T-helper 2 cell treated with Interferon-gamma antibody and Interleukin-4, amounts not matched to agents 100 ng/mL and 5 ng/mL, for 36 hours (primary cell): ENCODE measurements around the gene MIOS. TPM values are rescaled to one million over a fixed set of nuclear protein-coding genes. Genes with fewer than 3 reads are reported as not detected.
"Not testable (repeated sequence)": the region's sequence is repeated elsewhere in the genome, so short reads cannot be mapped to it uniquely, and the experiment has no call there.

Source experiments
- intact Hi-C: fragments of 100-400 bp; cut with micrococcal nuclease; formaldehyde crosslinking; loops from one replicate; pipeline ENCODE4 v1.15.1; 2023
- total RNA-seq: library from RNA; stranded (reverse); gene quantifications from 2 replicates; pipeline ENCODE4 v1.2.3, GENCODE V29; 2022

Gene MIOS
- total RNA-seq, 1 donor from 2014 or later = 17.5 TPM

DNA sequence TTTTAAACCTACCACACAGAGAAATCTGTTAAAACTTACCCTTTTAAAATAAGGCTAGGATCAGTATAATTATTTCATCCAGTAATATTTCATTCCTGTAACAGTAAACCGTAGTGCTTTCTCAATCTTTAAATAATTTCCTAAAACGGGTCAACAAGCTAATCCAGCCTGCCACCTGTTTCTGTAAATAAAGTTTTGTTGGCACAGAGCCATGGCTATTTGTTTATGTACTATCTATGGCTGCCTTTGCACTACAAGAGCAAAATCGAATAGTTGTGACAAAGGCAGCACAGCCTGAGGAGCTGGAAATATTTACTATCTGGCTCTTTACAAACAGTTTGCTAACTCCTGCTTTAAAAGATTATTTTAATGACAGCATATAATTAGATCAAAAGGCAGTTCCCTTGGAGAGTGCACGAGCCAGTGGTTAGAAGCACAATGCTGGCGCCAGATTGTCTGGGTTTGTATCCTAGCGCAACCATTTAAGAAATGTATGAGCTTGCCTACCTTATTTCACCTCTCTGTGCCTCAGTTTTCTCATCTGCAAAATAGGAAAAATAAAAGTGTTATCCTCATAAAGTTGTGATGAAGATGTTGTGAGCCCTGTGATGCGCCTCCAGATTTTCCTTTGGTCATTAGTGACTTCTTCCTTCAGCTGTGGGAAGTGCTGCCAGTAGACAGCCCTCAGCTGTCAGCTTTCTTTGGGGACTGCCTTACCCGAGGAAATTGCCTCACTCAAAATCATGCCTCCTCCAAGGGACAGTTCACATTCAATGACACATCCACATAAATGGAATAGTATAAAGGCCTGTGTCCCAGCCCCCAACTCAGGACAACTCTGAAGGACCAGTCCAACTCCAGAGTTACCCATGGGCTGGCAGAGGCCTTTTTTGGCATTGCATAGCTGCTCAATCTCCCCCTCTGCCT, 11.8 kb upstream of the MIOS start:
- intact Hi-C loops = no loop called here

DNA sequence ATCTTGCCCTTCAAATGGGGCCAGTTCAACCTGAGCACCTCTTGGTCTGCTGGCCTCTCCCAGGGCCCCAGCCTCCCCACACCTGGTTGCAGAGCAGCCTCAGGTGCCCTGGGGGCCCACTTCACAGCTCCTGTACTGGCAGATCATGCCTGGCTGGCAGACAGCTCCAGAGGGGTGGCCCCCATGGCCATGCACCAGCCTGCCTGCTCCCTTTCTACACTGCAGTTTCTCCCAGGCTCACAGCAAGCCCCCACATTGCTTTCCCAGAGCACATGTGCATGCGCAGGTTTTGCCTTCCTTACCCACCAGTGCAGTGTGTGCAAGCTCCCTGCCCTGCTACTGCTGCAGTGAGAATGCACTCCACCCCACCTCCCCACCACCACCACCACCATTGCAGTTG, 9.8 kb upstream of the MIOS start:
- intact Hi-C loops = loop anchor here (1.0 kb wide), 1 partner anchor 9 kb away; the partner anchor contains the start of gene MIOS

DNA sequence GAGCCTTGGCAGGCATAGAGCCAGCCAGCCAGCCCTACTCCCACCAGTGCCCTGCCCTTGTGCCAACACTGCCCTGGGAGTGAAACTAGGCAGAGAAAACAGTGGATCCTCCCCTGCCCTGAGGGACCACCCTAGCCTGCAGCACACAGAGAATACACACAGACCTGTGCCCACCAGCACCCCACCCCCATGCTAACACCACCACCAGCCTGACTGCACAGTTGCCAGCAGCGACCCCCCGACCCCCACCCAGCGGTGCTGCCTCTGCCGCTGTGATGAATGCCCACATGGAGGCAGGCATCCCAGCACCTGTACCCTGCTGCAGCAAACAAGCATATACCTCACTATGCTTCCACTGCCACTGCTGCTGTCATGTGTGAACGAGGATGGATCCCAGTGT, 9.4 kb upstream of the MIOS start:
- intact Hi-C loops = no loop called here

DNA sequence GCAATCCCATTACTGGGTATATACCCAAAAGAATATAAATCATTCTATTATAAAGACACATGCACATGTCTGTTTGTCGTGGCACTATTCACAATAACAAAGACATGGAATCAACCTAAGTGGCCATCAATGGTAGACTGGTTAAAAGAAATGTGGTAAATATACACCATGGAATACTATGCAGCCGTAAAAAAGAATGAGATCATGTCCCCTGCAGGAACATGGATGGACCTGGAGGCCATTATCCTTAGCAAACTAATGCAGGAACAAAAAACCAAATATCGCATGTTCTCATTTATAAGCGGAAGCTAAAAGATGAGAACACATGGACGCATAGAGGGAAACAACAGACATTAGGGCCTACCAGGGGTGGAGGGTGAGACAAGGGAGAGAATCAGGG, 5.1 kb upstream of the MIOS start:
- intact Hi-C loops = not testable (repeated sequence)

DNA sequence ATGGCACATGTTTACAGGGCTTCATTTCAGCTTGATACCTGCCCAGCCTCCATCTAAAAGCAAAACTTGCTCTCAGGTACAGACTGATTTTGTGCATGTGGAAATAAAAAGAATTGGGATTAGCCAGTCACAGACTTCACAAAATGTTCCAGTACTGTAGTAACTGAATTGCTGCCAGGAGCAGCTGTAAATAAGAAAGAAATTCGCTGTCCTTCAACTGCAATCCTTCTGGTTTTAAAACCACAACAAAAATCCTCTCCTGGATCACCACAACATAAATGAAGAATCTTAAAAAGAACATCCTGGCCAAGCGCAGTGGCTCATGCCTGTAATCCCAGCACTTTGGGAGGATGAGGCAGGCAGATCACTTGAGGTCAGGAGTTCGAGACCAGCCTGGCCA, 3.9 kb upstream of the MIOS start:
- intact Hi-C loops = no loop called here

DNA sequence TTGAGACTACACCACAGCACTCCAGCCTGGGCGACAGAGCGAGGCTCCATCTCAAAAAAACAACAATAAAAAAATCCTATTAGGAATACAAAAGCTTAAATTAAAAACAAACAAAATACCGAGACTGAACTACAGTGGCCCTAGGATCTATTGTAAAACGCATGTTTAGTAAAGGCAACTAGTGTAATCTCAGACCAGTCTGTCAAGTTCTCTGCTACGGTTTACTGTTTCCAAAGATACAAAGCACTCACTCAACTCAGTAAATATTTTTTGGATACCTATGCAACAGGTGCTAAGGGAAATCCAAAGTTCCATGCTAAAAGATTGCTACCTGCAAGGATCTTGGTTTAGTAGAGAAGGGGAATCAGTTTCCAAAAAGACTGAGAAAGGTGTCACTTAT, 3.4 kb upstream of the MIOS start:
- intact Hi-C loops = no loop called here

DNA sequence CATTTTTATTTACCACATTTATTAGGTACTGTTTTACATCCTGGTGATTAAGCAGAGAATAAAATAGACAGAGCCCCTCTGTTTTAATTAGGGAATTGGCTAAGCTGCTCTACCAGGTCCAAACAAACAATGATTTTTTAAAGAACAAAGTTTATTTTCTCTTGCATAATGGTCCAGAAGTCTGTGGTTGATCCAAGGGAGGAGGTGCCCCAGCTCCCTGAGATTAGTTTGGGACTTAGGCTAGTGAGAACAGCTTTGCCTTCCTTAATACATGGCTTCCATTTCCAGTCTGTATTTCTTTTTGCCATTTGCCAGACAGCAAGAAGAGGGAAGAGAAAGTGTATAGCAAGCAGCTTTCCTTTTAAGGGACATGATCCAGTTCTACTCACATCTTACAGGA, 2.9 kb upstream of the MIOS start:
- intact Hi-C loops = no loop called here

DNA sequence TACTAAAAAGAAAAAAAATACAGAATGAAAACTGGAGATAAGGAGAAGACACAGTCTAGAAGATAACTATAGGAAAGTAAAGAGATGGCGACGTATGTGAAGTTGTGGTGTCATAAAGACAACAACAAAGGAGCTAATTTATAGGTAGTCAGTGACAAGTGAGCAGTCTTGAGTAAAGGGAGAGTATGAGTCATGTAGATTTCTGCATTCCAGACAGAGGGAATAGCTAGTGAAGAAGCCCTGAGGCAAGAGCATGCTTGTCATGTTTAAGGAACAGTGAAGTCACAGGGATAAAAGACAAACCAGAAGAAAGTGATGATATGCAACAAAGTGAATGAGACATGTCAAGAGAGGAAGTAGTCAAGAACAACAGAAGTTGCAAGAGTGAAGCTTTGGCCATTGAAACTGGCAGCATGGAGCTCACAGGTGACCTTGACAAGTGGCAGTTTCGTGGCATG, 2.3 kb upstream of the MIOS start:
- intact Hi-C loops = no loop called here

DNA sequence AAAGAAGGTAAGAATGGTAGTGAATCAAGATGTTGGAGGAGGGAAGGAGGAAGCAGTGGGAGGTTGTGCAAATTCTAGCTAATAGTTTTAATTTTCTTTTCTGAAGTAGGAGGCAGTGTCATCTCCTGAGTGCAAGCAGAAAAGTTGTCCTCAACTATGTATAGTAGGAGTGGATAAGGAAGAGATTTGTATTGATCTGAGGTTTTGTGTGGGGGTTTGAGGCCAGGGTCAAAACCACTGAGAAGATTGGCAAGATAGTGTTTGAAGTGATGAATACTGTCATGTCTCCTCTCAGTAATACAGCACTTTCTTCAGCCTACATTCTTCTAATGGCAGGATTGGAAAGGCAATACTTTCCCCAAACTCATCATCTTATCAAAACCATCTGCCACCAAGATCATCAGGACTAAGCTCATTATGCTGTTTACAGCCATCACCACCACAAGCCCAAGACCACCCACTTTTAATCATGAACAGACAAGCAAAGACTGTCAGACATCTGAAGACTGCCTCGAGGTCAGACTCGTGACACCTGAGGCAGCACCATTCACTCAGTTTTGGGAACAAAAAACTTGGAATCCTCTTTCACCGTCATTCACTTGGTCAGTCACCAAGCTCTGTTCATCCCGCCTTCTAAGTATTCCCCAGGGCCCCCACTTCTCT, 1.5 kb upstream of the MIOS start:
- intact Hi-C loops = loop anchor here (5.0 kb wide), 1 partner anchor 303 kb away; no protein-coding TSS in a partner anchor

DNA sequence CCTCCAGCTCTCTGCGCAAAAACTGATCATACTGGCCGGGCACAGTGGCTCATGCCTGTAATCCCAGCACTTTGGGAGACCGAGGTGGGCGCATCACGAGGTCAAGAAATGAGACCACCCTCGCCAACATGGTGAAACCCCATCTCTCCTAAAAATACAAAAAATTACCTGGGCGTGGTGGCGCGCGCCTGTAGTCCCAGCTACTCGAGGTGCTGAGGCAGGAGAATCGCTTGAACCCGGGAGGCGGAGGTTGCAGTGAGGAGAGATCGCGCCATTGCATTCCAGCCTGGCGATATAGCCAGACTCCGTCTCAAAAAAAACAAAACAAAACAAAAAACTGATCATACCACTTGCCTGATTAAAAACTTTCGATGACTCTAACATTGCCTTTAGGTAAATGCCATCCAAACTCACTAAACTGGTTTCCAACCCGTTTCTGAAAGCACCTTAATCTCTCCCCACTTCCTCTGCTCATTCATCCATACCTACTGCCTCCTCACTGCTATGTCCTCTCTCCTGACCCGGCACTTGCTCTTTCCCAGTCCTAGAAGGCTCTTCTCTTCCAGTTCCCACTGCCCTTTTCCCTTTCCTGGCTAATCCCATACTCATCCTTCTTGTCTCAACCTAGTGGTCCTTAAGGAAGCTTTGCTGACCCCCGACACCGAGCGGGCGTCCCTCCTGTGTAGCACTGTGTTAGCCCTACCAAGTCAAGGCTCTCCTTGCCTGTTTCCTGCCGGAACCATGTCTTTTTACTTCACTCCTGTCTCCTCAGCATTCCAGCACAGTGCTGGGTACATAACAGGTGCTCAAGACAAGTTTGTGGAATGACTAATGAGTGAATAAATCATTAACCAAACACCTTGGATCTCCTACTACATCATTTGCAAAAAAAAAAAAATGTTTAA, 686 bp upstream of the MIOS start:
- intact Hi-C loops = loop anchor here (1.0 to 5.0 kb wide), 3 partner anchors 10 to 384 kb away; partner anchors contain the start of gene C1GALT1

DNA sequence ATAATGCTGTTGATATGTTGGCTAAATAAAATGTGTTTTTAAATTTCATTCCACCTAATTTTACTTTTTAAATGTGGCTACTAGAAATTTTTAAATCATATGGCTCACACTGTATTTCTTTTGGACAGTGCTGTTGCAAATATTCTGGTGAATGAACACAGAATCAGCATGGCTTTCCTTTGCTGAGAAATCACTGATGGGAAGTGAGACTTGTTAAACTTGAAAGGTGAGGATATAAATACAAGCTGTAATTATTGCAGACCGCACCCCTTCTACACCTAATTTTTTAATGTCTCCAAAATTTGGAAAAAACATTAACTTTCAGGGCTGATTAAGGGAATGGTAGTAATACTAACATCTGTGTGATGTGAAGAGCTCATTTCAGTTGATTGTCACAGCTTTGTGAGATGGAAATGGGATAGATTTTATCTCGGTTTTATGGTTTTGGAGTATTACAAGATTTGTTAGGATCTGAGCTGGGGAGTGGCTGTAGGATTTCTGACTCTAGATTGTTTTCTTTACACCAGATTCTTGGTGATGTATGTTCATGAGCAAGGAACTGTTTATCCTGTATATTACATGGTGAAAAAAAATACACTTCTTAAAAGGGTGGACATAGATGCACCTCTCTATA, 1.3 kb downstream of the MIOS start:
- intact Hi-C loops = loop anchor here (1.0 to 5.0 kb wide), 3 partner anchors 72 to 400 kb away; partner anchors contain the start of genes GLCCI1 and UMAD1

DNA sequence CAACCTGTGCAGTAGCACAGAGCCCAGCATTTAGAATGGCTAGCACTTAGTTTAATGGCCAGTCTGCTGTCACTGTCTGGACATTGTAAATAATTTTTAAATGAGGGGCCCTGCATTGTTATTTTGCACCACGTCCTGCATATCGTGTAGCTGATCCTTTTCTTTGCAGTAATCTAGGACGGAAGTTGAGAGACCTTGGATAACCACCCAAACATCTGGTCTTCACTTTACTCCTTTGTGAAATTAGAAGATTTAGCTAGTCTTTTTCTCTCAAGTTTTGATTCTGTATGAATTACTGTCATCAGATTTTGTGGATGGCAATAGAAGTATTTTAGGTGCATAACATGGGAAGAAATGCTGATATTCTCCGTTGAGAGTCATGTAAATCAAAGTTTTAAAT, 1.9 kb downstream of the MIOS start:
- intact Hi-C loops = loop anchor here (5.0 kb wide), 1 partner anchor 306 kb away; no protein-coding TSS in a partner anchor

DNA sequence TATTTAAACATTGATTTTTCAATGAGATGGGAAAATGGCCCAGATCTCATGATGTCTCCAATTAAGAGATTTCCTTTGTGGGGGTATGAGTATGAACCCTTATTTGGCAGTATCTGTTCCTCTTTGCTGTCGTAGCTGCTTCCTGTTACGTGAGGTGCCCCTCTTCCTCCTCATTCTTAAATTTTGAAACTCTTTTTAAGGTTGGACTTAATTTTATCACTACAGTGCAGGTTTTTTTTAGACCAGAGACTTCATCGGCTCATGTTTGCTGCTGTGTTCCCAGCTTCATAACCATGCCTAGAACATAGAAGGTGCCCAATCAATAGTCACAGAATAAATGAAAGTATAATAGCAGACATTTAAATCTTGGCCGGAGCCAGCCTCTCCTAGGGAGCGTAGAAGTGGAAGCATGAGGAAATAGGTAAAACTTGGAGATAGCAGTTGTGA, 2.4 kb downstream of the MIOS start:
- intact Hi-C loops = loop anchor here (5.0 kb wide), 1 partner anchor 307 kb away; no protein-coding TSS in a partner anchor

DNA sequence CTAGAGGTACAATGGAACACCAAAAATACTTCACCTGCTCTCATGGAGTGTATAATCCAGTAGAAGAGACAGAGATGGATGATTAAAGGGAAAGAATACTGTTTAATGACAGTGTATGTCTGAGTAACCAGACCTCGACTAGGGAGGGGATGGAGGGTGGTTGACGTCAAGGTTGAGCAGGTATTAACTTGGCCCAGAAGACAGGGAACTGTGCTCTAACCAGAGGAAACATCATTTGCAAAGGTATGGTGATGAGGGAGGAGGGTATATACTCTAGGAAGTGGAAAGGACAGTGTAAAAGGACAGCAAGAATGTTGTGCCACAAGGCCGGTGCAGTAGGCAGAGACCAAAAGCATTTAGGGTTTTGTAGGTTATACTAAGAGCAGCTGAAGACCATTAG, 2.9 kb downstream of the MIOS start:
- intact Hi-C loops = loop anchor here (5.0 kb wide), 1 partner anchor 307 kb away; no protein-coding TSS in a partner anchor

DNA sequence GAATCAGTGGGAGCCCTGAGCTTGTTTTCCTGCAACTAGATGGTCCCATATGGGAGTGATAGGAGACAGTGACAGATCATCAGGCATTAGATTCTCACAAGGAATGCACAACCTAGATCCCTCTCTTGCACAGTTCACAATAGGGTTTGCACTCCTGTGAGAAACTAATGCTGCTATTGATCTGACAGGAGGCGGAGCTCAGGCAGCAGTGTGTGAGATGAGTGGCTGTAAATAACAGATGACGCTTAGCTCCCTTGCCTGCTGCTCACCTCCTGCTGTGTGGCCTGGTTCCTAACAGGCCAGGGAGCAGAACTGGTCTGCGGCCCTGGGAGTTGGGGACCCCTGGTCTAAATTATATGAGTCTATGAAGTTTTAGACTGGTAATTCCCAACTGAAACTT, 3.9 kb downstream of the MIOS start:
- intact Hi-C loops = no loop called here

DNA sequence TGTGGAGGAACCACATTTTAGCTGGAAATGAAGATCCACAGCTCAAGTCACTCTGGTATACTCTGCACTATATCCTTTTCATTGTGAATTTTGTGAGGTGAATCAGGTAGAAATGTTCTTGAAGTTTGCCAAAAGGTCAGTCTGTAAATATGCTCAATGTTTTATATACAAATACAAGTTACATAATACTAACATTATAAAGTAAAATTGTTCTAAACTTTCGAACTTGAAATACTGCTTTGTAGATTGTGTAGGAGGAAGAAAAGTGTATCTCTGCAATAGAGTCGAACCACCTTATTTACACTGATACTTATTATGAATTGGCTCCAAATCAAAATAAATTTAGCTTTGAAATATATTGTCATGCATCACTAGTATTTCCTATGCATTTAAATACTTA, 7.0 kb downstream of the MIOS start:
- intact Hi-C loops = no loop called here

DNA sequence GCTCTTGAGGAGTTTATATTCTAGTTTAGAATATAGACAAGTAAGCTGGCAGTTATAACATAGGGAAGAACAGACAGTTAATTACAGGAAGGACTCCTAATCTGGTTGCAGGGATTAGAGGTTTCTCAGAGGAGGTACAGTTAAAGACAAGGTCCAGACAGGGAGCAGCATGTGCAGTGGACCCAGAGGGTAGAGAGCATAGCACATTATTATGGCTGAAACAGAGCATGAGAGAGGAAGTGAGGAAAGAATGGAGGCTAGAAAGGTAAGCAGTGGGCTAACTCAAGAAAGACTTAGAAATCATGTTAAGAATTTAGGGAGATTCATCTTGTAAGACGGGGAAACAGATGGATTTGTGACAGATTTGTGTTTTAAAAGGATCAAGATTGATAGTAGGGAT, 9.7 kb downstream of the MIOS start:
- intact Hi-C loops = no loop called here

DNA sequence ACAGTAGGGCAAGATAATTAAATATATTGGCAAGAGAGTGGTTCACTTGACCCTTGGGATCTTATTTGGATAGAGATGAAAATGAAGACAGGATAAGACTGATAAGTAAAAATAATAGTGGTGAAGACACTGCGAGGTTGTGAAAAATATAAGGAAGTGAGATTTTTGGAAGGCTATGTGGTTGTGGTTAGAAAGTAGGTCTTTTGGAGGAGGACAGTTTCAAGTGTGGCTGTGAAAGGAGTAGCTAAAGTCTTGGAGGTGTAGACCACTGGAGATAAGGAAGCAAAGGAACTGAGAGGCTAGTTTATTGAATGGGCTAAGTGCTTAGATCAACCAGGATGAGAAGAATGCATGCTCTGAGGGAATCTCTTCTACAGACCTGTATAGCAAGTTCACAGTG, 11.2 kb downstream of the MIOS start:
- intact Hi-C loops = no loop called here

DNA sequence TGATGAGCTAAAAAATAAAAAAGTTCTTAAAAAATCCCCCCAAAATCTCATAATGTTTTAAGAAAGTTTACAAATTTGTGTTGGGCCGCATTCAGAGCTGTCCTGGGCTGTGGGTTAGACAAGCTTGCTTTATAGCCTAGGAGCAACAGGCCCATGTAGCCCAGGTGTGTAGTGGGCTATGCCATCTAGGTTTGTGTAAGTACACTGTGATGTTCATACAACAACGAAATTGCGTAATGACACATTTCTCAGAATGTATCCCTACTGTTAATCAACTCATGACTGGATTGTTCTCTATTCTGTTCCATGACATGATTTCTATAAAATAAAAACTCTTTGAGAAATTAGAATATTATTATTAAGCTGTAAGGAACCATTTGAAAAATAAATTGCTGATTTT, 13.0 kb downstream of the MIOS start:
- intact Hi-C loops = no loop called here

DNA sequence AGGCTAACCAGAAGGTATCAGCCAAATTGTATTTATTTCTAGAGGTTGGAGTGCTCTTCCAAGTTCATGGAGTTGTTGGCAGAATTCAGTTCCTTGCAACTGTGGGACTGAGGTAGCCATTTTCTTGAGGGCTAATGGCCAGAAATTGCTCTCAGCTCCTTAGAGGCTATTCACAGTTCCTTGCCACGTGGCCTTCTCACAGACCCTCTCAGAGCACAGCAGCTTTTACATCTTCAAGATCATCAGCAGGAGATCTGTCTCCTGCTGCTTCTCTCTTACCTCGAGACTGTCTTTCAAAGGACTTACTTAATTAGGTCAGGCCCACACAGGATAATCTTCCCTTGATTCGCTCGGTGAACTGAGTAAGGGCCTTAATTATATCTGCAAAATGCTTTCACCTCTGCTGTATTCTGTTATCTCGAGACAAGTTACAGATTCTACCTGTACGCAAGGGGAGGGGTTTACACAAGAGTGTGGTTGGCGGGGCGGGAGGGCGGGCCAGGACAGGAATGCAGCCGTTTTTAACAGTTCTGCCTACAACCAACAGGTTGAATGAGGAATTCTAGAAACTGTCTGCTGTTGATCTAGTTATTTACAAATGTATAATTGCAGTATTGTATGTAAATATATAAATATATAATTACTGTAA, 15.0 kb downstream of the MIOS start:
- intact Hi-C loops = no loop called here
